ENCODE data around the gene NOS1.

Gene NOS1

GRCh38 chr12:117360551-117361346 is 677 bp downstream of the NOS1 start:
- DNase-seq (ENCODE audit: low read depth, low spot score): no peak
- ChIA-PET POLR2A (no interaction called here), CTCF (interaction anchor here (0.6 to 2.1 kb wide), 5 partner anchors 148 to 496 kb away, joined by 3 to 11 read pairs (median 3); no protein-coding TSS in a partner anchor)
- TF ChIP-seq CTCF (IDR thresholded peaks at IDR 0.05; ENCODE audit: insufficient read depth, low read length, missing control alignments): no peak
- H3K4me3 ChIP-seq (ENCODE audit: low read depth, low read length): no peak overlapping the region

GRCh38 chr12:117360222-117360550 is 1.2 kb downstream of the NOS1 start:
- DNase-seq (ENCODE audit: low read depth, low spot score): no peak
- H3K4me3 ChIP-seq (ENCODE audit: low read depth, low read length): no peak overlapping the region
- ChIA-PET CTCF (interaction anchor here (1.1 to 2.1 kb wide), 3 partner anchors 147 to 490 kb away, joined by 3 to 11 read pairs (median 9); no protein-coding TSS in a partner anchor), POLR2A (no interaction called here)
- no peak for TF ChIP-seq CTCF (IDR thresholded peaks at IDR 0.05; ENCODE audit: insufficient read depth, low read length, missing control alignments)

GRCh38 chr12:117359029-117359845 is 2.2 kb downstream of the NOS1 start:
- H3K4me3 ChIP-seq (ENCODE audit: low read depth, low read length): no peak overlapping the region
- POLR2A ChIA-PET: no interaction called here
- CTCF ChIA-PET: interaction anchor here (1.0 to 2.1 kb wide), 4 partner anchors 8 to 491 kb away, joined by 3 to 11 read pairs (median 8); no protein-coding TSS in a partner anchor

DNA sequence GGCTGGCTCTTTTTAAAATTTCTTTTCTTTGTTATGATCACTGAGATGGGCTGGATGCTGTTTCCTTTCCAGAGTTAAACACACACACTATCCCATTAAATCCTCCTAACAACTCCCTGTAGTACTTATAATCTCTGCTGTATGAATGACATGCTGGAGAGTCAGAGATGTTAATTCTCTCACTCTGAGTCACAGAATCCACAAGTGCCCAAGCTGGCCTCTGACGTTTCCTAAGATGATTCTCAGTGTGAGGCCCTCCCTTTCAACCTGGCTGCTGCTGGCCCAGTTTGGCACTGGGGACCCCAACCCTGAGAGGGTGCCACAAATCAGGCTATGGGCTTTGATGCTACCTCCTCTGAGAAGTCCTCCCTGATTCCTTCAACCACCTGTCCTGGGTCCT is 5.4 kb downstream of the NOS1 start:
- POLR2A ChIA-PET: no interaction called here
- TF ChIP-seq CTCF (IDR thresholded peaks at IDR 0.05; ENCODE audit: insufficient read depth, low read length, missing control alignments): no peak
- no peak overlapping the region for H3K4me3 ChIP-seq (ENCODE audit: low read depth, low read length)
- DNase-seq (ENCODE audit: low read depth, low spot score): no peak
- CTCF ChIA-PET: interaction anchor here (1.1 to 1.2 kb wide), 2 partner anchors 12 to 481 kb away, joined by 3 to 4 read pairs; no protein-coding TSS in a partner anchor

More at GRCh38 chr12:117359029-117359845, 2.2 kb downstream of the NOS1 start:
- no peak for DNase-seq (ENCODE audit: low read depth, low spot score)
- no peak for TF ChIP-seq CTCF (IDR thresholded peaks at IDR 0.05; ENCODE audit: insufficient read depth, low read length, missing control alignments)

DNA sequence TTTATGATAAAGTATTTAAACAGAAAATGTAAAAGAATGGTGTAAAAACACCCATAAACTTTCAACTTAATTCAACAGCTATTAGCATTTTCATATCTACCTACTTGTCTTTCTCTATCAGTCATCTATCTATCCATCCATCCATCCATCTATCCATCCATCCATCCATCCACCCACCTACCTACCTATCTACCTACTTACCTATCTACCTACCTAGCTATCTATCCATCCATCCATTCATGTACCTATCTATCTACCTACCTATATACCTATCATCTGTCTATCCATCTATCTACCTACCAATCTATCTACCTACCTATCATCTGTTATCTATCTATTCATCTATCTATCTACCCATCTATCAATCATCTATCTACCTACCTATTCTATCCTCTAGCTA is 8.5 kb downstream of the NOS1 start:
- no peak for TF ChIP-seq CTCF (IDR thresholded peaks at IDR 0.05; ENCODE audit: insufficient read depth, low read length, missing control alignments)
- ChIA-PET CTCF (interaction anchor here (0.7 to 1.2 kb wide), 4 partner anchors 14 to 499 kb away, joined by 3 to 4 read pairs (median 4); no protein-coding TSS in a partner anchor), POLR2A (no interaction called here)
- no peak overlapping the region for H3K4me3 ChIP-seq (ENCODE audit: low read depth, low read length)
- DNase-seq (ENCODE audit: low read depth, low spot score): no peak

GRCh38 chr12:117352206-117352605 is 9.2 kb downstream of the NOS1 start:
- POLR2A ChIA-PET: no interaction called here
- no peak for DNase-seq (ENCODE audit: low read depth, low spot score)
- no peak overlapping the region for H3K4me3 ChIP-seq (ENCODE audit: low read depth, low read length)
- CTCF ChIA-PET: interaction anchor here (0.7 to 1.5 kb wide), 5 partner anchors 15 to 500 kb away, joined by 3 to 10 read pairs (median 4); no protein-coding TSS in a partner anchor
- TF ChIP-seq CTCF (IDR thresholded peaks at IDR 0.05; ENCODE audit: insufficient read depth, low read length, missing control alignments): no peak

Measured in AG04449 (cell line).